GM12891 (cell line): ENCODE measurements around the gene HLCS.

ENCODE experiments used
- DNase-seq: peaks from one replicate; pipeline ENCODE4 v3.0.0; 2011; ENCODE audit warnings: low spot score; ENCODE audit not compliant: insufficient read length
- FAIRE-seq: peaks from 2 replicates; lab custom pipeline; 2011; peaks lifted over from hg19 to GRCh38; lab: Jason Lieb, UNC
- PAX5 ChIP-seq: IDR thresholded peaks from 2 replicates; pipeline ENCODE4 v1.6.1; 2011; ENCODE audit warnings: low read length, moderate library complexity, mild to moderate bottlenecking; ENCODE audit not compliant: insufficient read depth, severe bottlenecking
- POLR2A ChIP-seq: IDR thresholded peaks from 2 replicates; pipeline ENCODE4 v1.6.1; 2011; ENCODE audit warnings: low read depth, low read length, control low read depth
- POLR2AphosphoS5 ChIP-seq: IDR thresholded peaks from 2 replicates; pipeline ENCODE4 v1.6.1; 2011; ENCODE audit warnings: low read depth, low read length, control low read depth
- POU2F2 ChIP-seq: IDR thresholded peaks from 2 replicates; pipeline ENCODE4 v1.6.1; 2011; ENCODE audit warnings: low read depth, mild to moderate bottlenecking, control low read depth, low read length, moderate library complexity
- SPI1 ChIP-seq: IDR thresholded peaks from 2 replicates; pipeline ENCODE4 v1.6.1; 2011; ENCODE audit warnings: low read depth, low read length, control low read depth
- TAF1 ChIP-seq: IDR thresholded peaks from 2 replicates; pipeline ENCODE4 v1.6.1; 2011; ENCODE audit warnings: low read depth, low read length, control low read depth

Gene HLCS

DNA sequence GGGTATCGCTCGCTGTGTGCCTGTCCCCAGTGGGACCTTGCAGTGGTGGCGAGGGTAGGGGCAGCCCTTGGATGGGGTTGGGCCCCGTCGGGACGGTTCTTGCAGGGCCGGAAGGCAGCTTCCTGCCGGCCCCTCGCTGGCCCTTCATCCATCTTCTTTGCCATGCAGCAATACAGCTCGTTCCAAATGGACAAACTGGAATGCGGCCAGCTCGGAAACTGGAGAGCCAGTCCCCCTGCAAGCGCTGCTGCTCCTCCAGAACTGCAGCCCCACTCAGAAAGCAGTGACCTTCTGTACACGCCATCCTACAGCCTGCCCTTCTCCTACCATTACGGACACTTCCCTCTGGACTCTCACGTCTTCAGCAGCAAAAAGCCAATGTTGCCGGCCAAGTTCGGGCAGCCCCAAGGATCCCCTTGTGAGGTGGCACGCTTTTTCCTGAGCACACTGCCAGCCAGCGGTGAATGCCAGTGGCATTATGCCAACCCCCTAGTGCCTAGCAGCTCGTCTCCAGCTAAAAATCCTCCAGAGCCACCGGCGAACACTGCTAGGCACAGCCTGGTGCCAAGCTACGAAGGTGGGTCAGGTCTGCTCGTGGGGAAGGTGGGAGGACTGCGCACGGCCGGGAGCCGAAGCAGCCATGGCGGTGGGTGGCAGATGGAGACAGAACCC lies 221.8 kb downstream of the HLCS start:
- TF ChIP-seq POU2F2 (no peak), SPI1 (no peak), POLR2A (no peak), POLR2AphosphoS5 (no peak), PAX5 (no peak), TAF1 (no peak)
- DNase-seq (no peak), FAIRE-seq (no peak)

DNA sequence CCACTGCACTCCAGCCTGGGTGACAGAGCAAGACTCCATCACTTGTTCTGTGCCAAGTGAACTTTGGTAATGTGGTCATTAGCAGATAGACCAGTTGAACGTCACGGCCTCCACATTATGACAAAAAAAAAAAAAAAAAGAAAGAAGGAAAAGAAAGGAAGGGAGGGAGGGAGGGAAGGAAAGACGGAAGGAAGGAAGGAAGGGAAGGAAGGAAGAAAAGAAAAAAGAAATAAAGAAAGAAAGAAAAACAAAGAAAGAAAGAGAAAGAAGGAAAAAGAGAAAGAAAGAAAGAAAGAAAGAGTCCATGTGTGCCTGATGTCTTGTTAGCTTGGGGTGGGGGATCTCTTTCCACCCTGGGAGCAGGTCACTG lies 222.3 kb downstream of the HLCS start:
- no peak for FAIRE-seq
- no peak for TF ChIP-seq POLR2AphosphoS5
- no peak for TF ChIP-seq TAF1
- TF ChIP-seq POU2F2 = no peak
- DNase-seq = no peak

DNA sequence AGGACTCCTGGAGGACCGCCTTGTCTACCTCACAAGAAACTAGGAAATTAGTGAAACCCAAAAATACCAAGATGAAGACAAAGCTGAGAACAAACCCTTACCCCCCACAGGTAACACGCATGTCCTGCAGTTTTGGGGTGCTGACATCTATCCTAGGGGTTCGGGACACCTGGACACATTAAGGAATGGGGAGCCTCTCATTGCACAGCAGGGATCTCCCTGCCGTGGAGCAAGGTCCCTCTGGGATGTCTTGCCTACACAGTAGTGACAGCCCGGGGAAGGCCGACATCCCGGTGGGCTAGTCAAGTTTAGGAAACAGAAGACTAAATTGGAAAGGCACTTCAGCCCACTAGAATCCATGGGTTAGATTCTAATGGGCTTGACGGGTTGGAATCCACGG lies 223.0 kb downstream of the HLCS start:
- no peak for TF ChIP-seq PAX5
- no peak for TF ChIP-seq POLR2A
- TF ChIP-seq POLR2AphosphoS5 = no peak
- TF ChIP-seq TAF1 = no peak
- TF ChIP-seq SPI1 = no peak
- TF ChIP-seq POU2F2 = no peak
- FAIRE-seq = no peak
- DNase-seq = no peak

DNA sequence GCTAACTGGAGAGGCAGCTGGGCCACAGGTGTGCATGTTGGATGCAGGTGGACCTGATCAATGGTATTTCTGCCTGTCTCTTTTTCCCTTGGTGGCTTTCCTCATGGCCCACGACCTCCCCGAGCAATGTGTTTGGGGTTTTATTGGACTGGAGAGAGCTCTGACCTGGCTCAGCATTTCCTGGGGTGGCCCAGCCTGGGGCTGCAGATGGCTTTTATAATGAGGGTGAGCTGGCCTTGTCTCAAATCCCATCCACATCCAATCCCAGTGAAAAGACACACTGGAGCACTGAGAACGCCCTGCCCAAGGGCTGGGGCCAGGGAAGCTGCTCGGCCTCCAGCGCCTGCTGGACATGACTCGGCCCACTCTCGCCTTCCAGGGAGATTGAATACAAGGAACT lies 223.5 kb downstream of the HLCS start:
- DNase-seq (no peak), FAIRE-seq (no peak)
- TF ChIP-seq SPI1 (no peak), POLR2AphosphoS5 (no peak), POU2F2 (no peak), TAF1 (no peak), POLR2A (no peak), PAX5 (no peak)

DNA sequence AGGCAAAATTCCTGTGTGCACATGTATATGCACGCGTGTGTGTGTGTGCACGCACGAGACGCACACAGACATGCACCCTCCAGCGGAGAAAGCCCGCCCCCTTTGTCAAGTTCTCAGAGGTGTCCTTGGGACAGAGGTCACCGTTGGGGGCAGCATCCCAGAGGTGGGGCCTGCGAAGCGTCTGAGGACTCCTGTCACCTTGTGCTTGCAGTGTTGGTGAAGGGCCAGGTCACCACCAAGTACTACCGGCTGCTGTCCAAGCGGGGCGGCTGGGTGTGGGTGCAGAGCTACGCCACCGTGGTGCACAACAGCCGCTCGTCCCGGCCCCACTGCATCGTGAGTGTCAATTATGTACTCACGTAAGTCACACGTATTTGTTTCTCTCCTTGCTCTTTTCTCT lies 225.0 kb downstream of the HLCS start:
- DNase-seq (no peak), FAIRE-seq (no peak)
- TF ChIP-seq SPI1 = no peak

DNA sequence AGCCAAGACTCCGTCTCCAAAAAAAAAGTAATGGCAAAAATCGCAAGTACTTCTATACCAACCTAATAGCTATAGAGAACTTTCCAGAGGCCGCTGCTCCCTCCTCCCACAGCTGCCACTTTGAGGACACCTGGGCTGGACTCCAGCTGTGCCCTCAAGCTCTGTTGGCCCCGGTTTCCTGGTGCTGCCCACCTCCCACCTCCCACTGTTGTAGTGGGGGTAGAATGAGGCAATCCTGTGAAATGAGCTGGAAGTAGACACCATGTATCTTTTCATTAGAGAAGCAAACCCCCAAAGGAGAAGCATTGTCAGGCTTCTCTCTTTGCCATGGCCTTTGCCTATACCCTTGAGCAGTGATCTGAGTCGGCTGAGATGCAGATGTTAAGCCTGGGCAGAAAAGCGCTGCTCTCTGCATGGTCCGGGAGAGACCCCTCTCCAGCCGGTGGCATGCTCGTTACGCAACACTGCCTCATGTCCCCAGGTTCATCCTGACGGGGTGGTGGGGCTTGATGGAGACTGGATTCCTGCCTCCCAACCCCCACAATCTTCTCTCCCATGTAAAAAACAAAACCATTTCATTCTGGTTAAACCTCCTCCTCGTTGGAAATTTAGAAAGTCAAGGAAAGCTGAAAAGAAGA lies 227.9 kb downstream of the HLCS start:
- no peak for FAIRE-seq
- no peak for DNase-seq
- TF ChIP-seq PAX5 (no peak), POU2F2 (no peak), SPI1 (no peak), POLR2A (no peak), TAF1 (no peak), POLR2AphosphoS5 (no peak)

DNA sequence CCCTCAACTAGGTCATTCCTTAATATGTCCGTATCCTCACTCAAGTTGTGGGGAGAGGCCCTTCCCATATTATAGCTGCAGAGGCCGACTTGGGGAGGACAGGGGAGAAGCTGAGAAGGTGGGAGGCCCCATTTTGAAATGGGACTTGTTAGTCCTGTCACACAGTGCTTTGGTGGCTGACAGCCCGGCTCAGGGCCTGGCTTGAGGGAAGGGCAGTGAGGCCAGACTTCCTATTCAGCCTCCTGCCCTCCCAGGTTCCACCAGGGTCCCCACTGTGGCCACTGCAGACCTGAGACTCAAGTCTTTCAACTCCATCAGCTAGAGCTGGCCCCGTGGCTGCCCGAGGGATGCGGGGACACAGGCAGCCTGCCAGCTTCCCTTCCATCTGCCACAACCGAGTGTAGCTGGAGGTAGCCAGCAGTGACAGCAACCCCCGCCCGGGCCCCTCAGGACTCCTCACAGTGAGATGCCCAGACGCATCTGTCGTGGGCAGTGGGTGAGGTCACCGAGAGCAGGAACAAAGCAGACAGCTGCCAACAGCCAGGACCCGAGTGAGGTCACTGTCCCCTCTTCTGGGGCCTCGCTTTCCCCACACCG lies 230.6 kb downstream of the HLCS start:
- no peak for DNase-seq
- TF ChIP-seq POU2F2 (no peak), PAX5 (no peak), SPI1 (no peak), POLR2AphosphoS5 (no peak), POLR2A (no peak)
- FAIRE-seq = no peak

DNA sequence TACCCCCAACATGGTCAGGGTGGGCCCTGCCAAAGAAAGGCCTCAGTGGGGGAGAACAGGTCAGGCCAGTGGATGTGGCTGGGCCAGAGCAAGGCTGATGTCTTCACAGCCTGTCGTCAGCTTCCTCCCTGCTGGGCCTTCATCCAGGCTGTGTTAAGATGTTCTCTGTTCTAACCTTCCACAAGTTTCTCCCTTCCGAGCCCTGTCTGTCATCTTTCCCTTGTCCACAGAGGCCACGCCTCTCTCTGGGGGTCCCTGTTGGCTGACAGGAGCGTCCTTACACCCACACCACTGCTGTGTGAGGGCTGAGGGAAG lies 231.3 kb downstream of the HLCS start:
- TF ChIP-seq POLR2A (no peak), TAF1 (no peak), PAX5 (no peak), POLR2AphosphoS5 (no peak), POU2F2 (no peak), SPI1 (no peak)
- no peak for DNase-seq
- no peak for FAIRE-seq

DNA sequence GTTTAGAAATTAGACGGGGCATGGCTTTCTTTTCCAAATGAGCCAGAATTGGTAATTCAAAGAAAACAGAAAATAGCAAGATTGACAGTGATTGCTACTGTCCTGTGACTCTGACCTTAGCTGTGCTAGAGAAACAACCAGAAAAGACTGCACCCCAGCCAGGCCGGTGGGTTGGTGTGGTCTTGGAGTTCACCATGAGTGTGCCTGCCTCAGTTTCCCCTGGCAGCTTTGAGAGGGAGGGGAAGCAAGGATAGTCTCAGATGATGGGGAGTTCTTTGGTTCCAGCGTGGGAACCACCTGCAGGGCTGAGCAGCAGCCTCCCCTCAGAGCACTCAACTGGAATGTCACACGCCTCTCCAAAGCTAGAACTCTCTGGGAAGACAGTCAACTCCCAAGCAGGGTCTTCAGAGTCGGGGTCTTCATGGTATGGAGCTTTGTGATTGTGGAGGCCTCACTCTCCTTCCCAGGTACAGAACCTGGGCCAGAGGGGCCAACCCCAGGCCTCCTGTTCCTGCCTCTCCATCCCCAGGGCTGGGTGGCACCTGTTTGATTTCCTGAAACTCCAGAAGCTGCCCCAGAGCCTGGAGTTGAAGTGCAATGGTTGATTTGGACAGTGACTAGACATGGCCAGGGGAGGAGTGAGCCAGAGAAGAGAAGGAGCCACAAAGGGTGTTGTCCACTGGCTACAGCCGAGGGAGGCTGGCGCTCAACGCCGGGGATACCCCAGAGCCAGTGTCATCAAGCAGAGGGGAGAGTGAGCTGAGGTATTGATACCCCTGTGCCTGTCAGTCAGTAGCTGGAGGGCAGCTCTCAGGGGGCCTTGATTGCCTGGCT lies 231.9 kb downstream of the HLCS start:
- no peak for TF ChIP-seq PAX5
- no peak for TF ChIP-seq TAF1
- TF ChIP-seq POU2F2 = no peak
- no peak for TF ChIP-seq POLR2A
- no peak for TF ChIP-seq SPI1
- TF ChIP-seq POLR2AphosphoS5 = no peak
- DNase-seq (no peak), FAIRE-seq (no peak)

DNA sequence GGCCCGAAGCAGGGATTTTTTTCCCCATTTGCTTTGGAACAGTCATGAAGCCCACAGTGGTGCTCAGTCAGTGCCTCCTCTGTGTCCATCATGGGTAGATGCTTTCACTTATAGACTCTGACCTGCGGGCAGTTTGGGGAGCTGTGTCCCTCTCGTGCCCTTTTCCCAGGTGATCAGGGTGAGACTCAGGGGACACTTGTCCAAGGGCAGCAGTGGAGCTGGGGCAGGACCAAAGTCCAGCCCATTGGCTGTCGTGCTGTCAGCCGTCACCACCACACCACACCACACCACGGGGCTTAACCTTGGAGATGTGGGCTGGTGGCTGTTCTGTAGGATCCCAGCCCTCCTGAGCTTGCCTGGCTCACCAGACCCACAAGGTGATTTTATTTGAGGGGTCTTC lies 232.6 kb downstream of the HLCS start:
- FAIRE-seq (no peak), DNase-seq (no peak)
- TF ChIP-seq POLR2AphosphoS5 (no peak), POLR2A (no peak), PAX5 (no peak), POU2F2 (no peak), SPI1 (no peak), TAF1 (no peak)
